GM23338 (cell line): Measurements from ENCODE around the gene HSD17B2. TPM values are rescaled to one million over a fixed set of nuclear protein-coding genes. Genes with fewer than 3 reads are reported as not detected.

Experiments used
- ATAC-seq: fragments of 200-7000 bp; cut with Tn5 transposase; 3 replicates; pipeline ENCODE4 v1.9.1; 2020
- DNase-seq: peaks from one replicate; pipeline ENCODE4 v3.0.0-alpha.2; 2015; ENCODE audit warnings: low spot score
- H2AFZ ChIP-seq: fragments of 200-600 bp; sonication (generic); 2 replicates; pipeline ENCODE4 v1.8.0; 2016; ENCODE audit warnings: antibody characterized with exemption, mild to moderate bottlenecking, moderate library complexity
- H3F3A ChIP-seq: fragments of 200-600 bp; sonication (generic); replicated peaks from 2 replicates; pipeline ENCODE4 v1.8.0; 2017; ENCODE audit warnings: antibody characterized with exemption, mixed run types, low read depth
- H3K27ac ChIP-seq: fragments of 200-600 bp; sonication (generic); 2 replicates; pipeline ENCODE4 v1.6.1; 2016; ENCODE audit warnings: low read depth
- H3K27me3 ChIP-seq: fragments of 200-600 bp; sonication (generic); 2 replicates; pipeline ENCODE4 v1.8.0; 2016; ENCODE audit warnings: mild to moderate bottlenecking, mixed run types, moderate library complexity; ENCODE audit not compliant: insufficient read depth
- H3K36me3 ChIP-seq: fragments of 200-600 bp; sonication (generic); 2 replicates; pipeline ENCODE4 v1.8.0; 2016; ENCODE audit warnings: mild to moderate bottlenecking; ENCODE audit not compliant: insufficient read depth
- H3K4me1 ChIP-seq: fragments of 200-600 bp; sonication (generic); 2 replicates; pipeline ENCODE4 v1.8.0; 2016; ENCODE audit warnings: mild to moderate bottlenecking, moderate library complexity; ENCODE audit not compliant: insufficient read depth
- H3K4me2 ChIP-seq: fragments of 200-600 bp; sonication (generic); 2 replicates; pipeline ENCODE4 v1.7.1; 2017; ENCODE audit warnings: mixed run types
- H3K4me3 ChIP-seq: fragments of 200-600 bp; sonication (generic); 2 replicates; pipeline ENCODE4 v1.6.1; 2016; ENCODE audit warnings: mixed run types
- H3K79me2 ChIP-seq: fragments of 200-600 bp; sonication (generic); replicated peaks from 2 replicates; pipeline ENCODE4 v1.8.0; 2017; ENCODE audit warnings: mild to moderate bottlenecking; ENCODE audit not compliant: insufficient read depth
- H3K9me2 ChIP-seq: fragments of 200-600 bp; sonication (generic); 2 replicates; pipeline ENCODE4 v1.8.0; 2017; ENCODE audit not compliant: insufficient read depth
- H4K20me1 ChIP-seq: fragments of 200-600 bp; sonication (generic); replicated peaks from 2 replicates; pipeline ENCODE4 v1.8.0; 2017; ENCODE audit warnings: mild to moderate bottlenecking; ENCODE audit not compliant: insufficient read depth
- H3K27ac Mint-ChIP-seq: 2 replicates; pipeline ENCODE4 v1.8.0; 2020; ENCODE audit warnings: inconsistent platforms, mild to moderate bottlenecking, moderate library complexity, mixed read lengths
- H3K27me3 Mint-ChIP-seq: 3 replicates; pipeline ENCODE4 v1.8.0; 2022; ENCODE audit warnings: low read depth, mild to moderate bottlenecking, moderate library complexity, mixed read lengths, inconsistent platforms; ENCODE audit not compliant: insufficient read depth, poor library complexity
- H3K36me3 Mint-ChIP-seq: 3 replicates; pipeline ENCODE4 v1.8.0; 2021; ENCODE audit warnings: low read depth, mild to moderate bottlenecking, inconsistent platforms, moderate library complexity, mixed read lengths
- H3K4me1 Mint-ChIP-seq: 3 replicates; pipeline ENCODE4 v1.8.0; 2020; ENCODE audit warnings: mild to moderate bottlenecking, inconsistent platforms, mixed read lengths
- H3K4me3 Mint-ChIP-seq: 3 replicates; pipeline ENCODE4 v1.8.0; 2021; ENCODE audit warnings: moderate library complexity, mild to moderate bottlenecking, inconsistent platforms, mixed read lengths
- H3K9me3 Mint-ChIP-seq: 3 replicates; pipeline ENCODE4 v1.8.0; 2020; ENCODE audit warnings: moderate library complexity, mild to moderate bottlenecking, inconsistent platforms, mixed read lengths
- CREB1 ChIP-seq: fragments of 250-450 bp; sonication (Bioruptor Pico); IDR thresholded peaks from 2 replicates; pipeline ENCODE4 v1.5.0; 2020; ENCODE audit warnings: low read depth, mild to moderate bottlenecking, moderate library complexity
- ETS1 ChIP-seq: IDR thresholded peaks from 2 replicates; pipeline ENCODE4 v1.6.1; 2016; ENCODE audit warnings: antibody characterized with exemption
- EZH2 ChIP-seq: fragments of 200-600 bp; sonication (generic); IDR thresholded peaks from one replicate; pipeline ENCODE4 v1.8.0; 2017; ENCODE audit warnings: antibody characterized with exemption, mild to moderate bottlenecking, low read depth; ENCODE audit not compliant: unreplicated experiment
- EZH2phosphoT487 ChIP-seq: fragments of 200-600 bp; sonication (generic); IDR thresholded peaks from one replicate; pipeline ENCODE4 v1.8.1; 2018; ENCODE audit warnings: antibody characterized with exemption; ENCODE audit not compliant: unreplicated experiment
- JUNB ChIP-seq: IDR thresholded peaks from one replicate; pipeline ENCODE4 v1.6.1; 2016; ENCODE audit warnings: antibody characterized with exemption; ENCODE audit not compliant: unreplicated experiment
- NANOG ChIP-seq: IDR thresholded peaks from 2 replicates; pipeline ENCODE4 v1.6.1; 2016; ENCODE audit warnings: antibody characterized with exemption, borderline replicate concordance
- POLR2AphosphoS5 ChIP-seq: IDR thresholded peaks from 2 replicates; pipeline ENCODE4 v1.6.1; 2016; ENCODE audit warnings: antibody characterized with exemption, low read depth
- REST ChIP-seq: IDR thresholded peaks from one replicate; pipeline ENCODE4 v1.6.1; 2018; ENCODE audit warnings: antibody characterized with exemption; ENCODE audit not compliant: unreplicated experiment
- STAT1 ChIP-seq: IDR thresholded peaks from one replicate; pipeline ENCODE4 v1.6.1; 2016; ENCODE audit warnings: antibody characterized with exemption; ENCODE audit not compliant: unreplicated experiment
- ZNF114 ChIP-seq: fragments of 250-450 bp; sonication (Bioruptor Pico); IDR thresholded peaks from 2 replicates; pipeline ENCODE4 v1.5.0; 2020; ENCODE audit warnings: mild to moderate bottlenecking, moderate library complexity
- ZNF331 ChIP-seq: fragments of 250-450 bp; sonication (Bioruptor Pico); IDR thresholded peaks from 2 replicates; pipeline ENCODE4 v1.5.0; 2020; ENCODE audit warnings: low read depth, mild to moderate bottlenecking, moderate library complexity
- polyA plus RNA-seq: library from polyadenylated mRNA; unstranded; fragments of >200 nt; fragmentation: Nextera tagmentation; extraction: Ambion mirVana; gene quantifications from 2 replicates; pipeline ENCODE4 v1.2.1, GENCODE V29; 2016
- total RNA-seq: library from RNA; depleted of rRNA; stranded (reverse); fragments of >200 nt; shearing (Covaris generic); gene quantifications from 2 replicates; pipeline ENCODE4 v1.2.3, GENCODE V29; 2014
- TF ChIP-seq, protein P1 (sequence below), 2 experiments: fragments of 200-600 bp in 1 of 2; sonication (generic) in 1 of 2; conservative IDR thresholded peaks; 2 replicates each; pipeline versions ENCODE4 v1.5.1 to v1.6.1; 2016 to 2017; ENCODE audit warnings: antibody characterized with exemption in 2 of 2, low read depth in 2 of 2, mild to moderate bottlenecking in 2 of 2, moderate library complexity in 1 of 2
- TF ChIP-seq, protein P2 (sequence below): fragments of 250-450 bp; sonication (Bioruptor Pico); IDR thresholded peaks from 2 replicates; pipeline ENCODE4 v1.5.0; 2020; ENCODE audit warnings: mild to moderate bottlenecking, moderate library complexity

The HSD17B2 gene
- total and polyA plus RNA-seq, 2 experiments from 2014 or later = 0.29 TPM; not detected in 1

GRCh38 chr16:82070656-82071369 lies 35.8 kb downstream of the HSD17B2 start:
- Histone ChIP-seq H3K27me3 (no peaks in the 10 kb centered on the region), H2AFZ (no peak overlapping the region), H3K79me2 (no peaks in the 10 kb centered on the region), H3K27ac (no peak overlapping the region), H3K36me3 (no peaks in the 10 kb centered on the region), H3K4me2 (no peak overlapping the region), H4K20me1 (no peaks in the 10 kb centered on the region), H3K4me3 (no peak overlapping the region), H3F3A (no peaks in the 10 kb centered on the region), H3K9me2 (peaks cover 4% of the 10 kb centered on the region), H3K4me1 (no peaks in the 10 kb centered on the region)
- H3K27ac Mint-ChIP-seq = no peak overlapping the region
- no peaks in the 10 kb centered on the region for H3K4me1 Mint-ChIP-seq
- H3K36me3 Mint-ChIP-seq = peaks cover 3% of the 10 kb centered on the region; the same call in 1 of the 3 replicates
- H3K27me3 Mint-ChIP-seq = peaks cover 5% of the 10 kb centered on the region
- H3K4me3 Mint-ChIP-seq = no peak overlapping the region
- no peak for ATAC-seq
- TF ChIP-seq POLR2AphosphoS5 (no peak), CREB1 (CRISPR knock-in tag) (no peak), STAT1 (no peak), EZH2 (no peak), EZH2phosphoT487 (no peak), REST (no peak), ETS1 (no peak), ZNF114 (no peak), JUNB (no peak), ZNF331 (no peak), NANOG (no peak)
- TF ChIP-seq, protein P1, sequence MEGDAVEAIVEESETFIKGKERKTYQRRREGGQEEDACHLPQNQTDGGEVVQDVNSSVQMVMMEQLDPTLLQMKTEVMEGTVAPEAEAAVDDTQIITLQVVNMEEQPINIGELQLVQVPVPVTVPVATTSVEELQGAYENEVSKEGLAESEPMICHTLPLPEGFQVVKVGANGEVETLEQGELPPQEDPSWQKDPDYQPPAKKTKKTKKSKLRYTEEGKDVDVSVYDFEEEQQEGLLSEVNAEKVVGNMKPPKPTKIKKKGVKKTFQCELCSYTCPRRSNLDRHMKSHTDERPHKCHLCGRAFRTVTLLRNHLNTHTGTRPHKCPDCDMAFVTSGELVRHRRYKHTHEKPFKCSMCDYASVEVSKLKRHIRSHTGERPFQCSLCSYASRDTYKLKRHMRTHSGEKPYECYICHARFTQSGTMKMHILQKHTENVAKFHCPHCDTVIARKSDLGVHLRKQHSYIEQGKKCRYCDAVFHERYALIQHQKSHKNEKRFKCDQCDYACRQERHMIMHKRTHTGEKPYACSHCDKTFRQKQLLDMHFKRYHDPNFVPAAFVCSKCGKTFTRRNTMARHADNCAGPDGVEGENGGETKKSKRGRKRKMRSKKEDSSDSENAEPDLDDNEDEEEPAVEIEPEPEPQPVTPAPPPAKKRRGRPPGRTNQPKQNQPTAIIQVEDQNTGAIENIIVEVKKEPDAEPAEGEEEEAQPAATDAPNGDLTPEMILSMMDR (conservative IDR thresholded peaks at IDR 0.05; ENCODE audit: low read depth in 2 of 2) = no peak
- TF ChIP-seq, protein P2, sequence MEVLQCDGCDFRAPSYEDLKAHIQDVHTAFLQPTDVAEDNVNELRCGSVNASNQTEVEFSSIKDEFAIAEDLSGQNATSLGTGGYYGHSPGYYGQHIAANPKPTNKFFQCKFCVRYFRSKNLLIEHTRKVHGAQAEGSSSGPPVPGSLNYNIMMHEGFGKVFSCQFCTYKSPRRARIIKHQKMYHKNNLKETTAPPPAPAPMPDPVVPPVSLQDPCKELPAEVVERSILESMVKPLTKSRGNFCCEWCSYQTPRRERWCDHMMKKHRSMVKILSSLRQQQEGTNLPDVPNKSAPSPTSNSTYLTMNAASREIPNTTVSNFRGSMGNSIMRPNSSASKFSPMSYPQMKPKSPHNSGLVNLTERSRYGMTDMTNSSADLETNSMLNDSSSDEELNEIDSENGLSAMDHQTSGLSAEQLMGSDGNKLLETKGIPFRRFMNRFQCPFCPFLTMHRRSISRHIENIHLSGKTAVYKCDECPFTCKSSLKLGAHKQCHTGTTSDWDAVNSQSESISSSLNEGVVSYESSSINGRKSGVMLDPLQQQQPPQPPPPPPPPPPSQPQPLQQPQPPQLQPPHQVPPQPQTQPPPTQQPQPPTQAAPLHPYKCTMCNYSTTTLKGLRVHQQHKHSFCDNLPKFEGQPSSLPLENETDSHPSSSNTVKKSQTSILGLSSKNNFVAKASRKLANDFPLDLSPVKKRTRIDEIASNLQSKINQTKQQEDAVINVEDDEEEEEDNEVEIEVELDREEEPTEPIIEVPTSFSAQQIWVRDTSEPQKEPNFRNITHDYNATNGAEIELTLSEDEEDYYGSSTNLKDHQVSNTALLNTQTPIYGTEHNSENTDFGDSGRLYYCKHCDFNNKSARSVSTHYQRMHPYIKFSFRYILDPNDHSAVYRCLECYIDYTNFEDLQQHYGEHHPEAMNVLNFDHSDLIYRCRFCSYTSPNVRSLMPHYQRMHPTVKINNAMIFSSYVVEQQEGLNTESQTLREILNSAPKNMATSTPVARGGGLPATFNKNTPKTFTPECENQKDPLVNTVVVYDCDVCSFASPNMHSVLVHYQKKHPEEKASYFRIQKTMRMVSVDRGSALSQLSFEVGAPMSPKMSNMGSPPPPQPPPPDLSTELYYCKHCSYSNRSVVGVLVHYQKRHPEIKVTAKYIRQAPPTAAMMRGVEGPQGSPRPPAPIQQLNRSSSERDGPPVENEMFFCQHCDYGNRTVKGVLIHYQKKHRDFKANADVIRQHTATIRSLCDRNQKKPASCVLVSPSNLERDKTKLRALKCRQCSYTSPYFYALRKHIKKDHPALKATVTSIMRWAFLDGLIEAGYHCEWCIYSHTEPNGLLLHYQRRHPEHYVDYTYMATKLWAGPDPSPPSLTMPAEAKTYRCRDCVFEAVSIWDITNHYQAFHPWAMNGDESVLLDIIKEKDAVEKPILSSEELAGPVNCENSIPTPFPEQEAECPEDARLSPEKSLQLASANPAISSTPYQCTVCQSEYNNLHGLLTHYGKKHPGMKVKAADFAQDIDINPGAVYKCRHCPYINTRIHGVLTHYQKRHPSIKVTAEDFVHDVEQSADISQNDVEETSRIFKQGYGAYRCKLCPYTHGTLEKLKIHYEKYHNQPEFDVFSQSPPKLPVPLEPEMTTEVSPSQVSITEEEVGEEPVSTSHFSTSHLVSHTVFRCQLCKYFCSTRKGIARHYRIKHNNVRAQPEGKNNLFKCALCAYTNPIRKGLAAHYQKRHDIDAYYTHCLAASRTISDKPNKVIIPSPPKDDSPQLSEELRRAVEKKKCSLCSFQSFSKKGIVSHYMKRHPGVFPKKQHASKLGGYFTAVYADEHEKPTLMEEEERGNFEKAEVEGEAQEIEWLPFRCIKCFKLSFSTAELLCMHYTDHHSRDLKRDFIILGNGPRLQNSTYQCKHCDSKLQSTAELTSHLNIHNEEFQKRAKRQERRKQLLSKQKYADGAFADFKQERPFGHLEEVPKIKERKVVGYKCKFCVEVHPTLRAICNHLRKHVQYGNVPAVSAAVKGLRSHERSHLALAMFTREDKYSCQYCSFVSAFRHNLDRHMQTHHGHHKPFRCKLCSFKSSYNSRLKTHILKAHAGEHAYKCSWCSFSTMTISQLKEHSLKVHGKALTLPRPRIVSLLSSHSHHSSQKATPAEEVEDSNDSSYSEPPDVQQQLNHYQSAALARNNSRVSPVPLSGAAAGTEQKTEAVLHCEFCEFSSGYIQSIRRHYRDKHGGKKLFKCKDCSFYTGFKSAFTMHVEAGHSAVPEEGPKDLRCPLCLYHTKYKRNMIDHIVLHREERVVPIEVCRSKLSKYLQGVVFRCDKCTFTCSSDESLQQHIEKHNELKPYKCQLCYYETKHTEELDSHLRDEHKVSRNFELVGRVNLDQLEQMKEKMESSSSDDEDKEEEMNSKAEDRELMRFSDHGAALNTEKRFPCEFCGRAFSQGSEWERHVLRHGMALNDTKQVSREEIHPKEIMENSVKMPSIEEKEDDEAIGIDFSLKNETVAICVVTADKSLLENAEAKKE = no peak
- H3K9me3 Mint-ChIP-seq = no peaks in the 10 kb centered on the region
- no peak for DNase-seq
